HG02885 (cell line): ENCODE data around the gene ARHGEF11.

Experiments used
- ATAC-seq: cut with Tn5 transposase; IDR thresholded peaks from one replicate; pipeline ENCODE4 v1.9.1; 2021; ENCODE audit warnings: mild to moderate bottlenecking; ENCODE audit not compliant: unreplicated experiment, poor library complexity

The ARHGEF11 gene

GRCh38 chr1:156898971-156899664, 146.4 kb downstream of the ARHGEF11 start:
- no peak for ATAC-seq

GRCh38 chr1:156898161-156898566, 147.4 kb downstream of the ARHGEF11 start:
- no peak for ATAC-seq

- no peak for ATAC-seq
These were observed 148.3 kb downstream of the ARHGEF11 start for GRCh38 chr1:156897078-156897825.

- no peak for ATAC-seq
These were observed 149.0 kb downstream of the ARHGEF11 start for GRCh38 chr1:156896490-156897033.

GRCh38 chr1:156895927-156896326, 149.6 kb downstream of the ARHGEF11 start:
- no peak for ATAC-seq

GRCh38 chr1:156895455-156895812, 150.1 kb downstream of the ARHGEF11 start:
- no peak for ATAC-seq

- ATAC-seq: no peak
These were observed 150.7 kb downstream of the ARHGEF11 start for GRCh38 chr1:156894711-156895454.

GRCh38 chr1:156894001-156894400, 151.5 kb downstream of the ARHGEF11 start:
- no peak for ATAC-seq

- no peak for ATAC-seq
These were observed 152.2 kb downstream of the ARHGEF11 start, which contains the start of gene PEAR1 for GRCh38 chr1:156893048-156893953. Gene PEAR1, plus strand, starts transcription at chr1:156893718. Its CDS starts 10,209 bp downstream, at chr1:156903927.

GRCh38 chr1:156892190-156893047, 153.1 kb downstream of the ARHGEF11 start:
- ATAC-seq: peak; percentile 63

GRCh38 chr1:156889802-156890580, 155.6 kb downstream of the ARHGEF11 start:
- peak; percentile 41 for ATAC-seq

GRCh38 chr1:156887734-156888133, 157.8 kb downstream of the ARHGEF11 start:
- ATAC-seq: no peak

GRCh38 chr1:156887317-156887716, 158.2 kb downstream of the ARHGEF11 start:
- ATAC-seq: no peak

- ATAC-seq: no peak
These were observed 158.8 kb downstream of the ARHGEF11 start for GRCh38 chr1:156886583-156887281.

- ATAC-seq: no peak
These were observed 159.6 kb downstream of the ARHGEF11 start for GRCh38 chr1:156885880-156886355.

GRCh38 chr1:156885314-156885713, 160.2 kb downstream of the ARHGEF11 start:
- ATAC-seq: no peak
